Upper lobe of left lung (tissue), 4 donors: ENCODE results near the gene KRR1.

Source experiments
- CTCF ChIP-seq, 6 experiments: fragments of 450-650 bp in 4 of 6; fragments of 200-600 bp in 2 of 6; sonication (generic) in 2 of 6; IDR thresholded peaks; one replicate each; pipeline ENCODE4 v1.5.1; 2016 to 2019; ENCODE audit warnings: antibody characterized with exemption in 6 of 6
- POLR2A ChIP-seq, 4 donors: fragments of 450-650 bp; IDR thresholded peaks; one replicate each; pipeline ENCODE4 v1.5.1; 2016 to 2017; ENCODE audit warnings: antibody characterized with exemption in 4 of 4, mild to moderate bottlenecking in 2 of 4
- POLR2AphosphoS5 ChIP-seq, 2 donors: sonication (generic); formaldehyde crosslinking; IDR thresholded peaks; one replicate each; pipeline ENCODE4 v1.5.1; 2017; ENCODE audit warnings: antibody characterized with exemption in 2 of 2

GRCh38 chr12:75455839-75456238 is 55.6 kb downstream of the KRR1 start:
- TF ChIP-seq POLR2AphosphoS5 (IDR thresholded peaks at IDR 0.05) (no peak), POLR2A (IDR thresholded peaks at IDR 0.05) (no peak), CTCF (IDR thresholded peaks at IDR 0.05) (no peak)
